Caco-2 (cell line): Measurements from ENCODE around the gene AQP9. TPM values are rescaled to one million over a fixed set of nuclear protein-coding genes. Genes with fewer than 3 reads are reported as not detected.

Source experiments
- BruUV-seq: library from RNA; stranded (reverse); fragments of 400-500 nt; replicated peaks from 2 replicates; lab custom pipeline; 2021; lab: Mats Ljungman, UMichigan
- CTCF ChIA-PET: fragments of 300-600 bp; sonication (Branson Sonifier 250); formaldehyde crosslinking; loops from one replicate; lab custom pipeline; 2022; ENCODE audit warnings: antibody characterized with exemption; lab: Charles Lee
- POLR2A ChIA-PET: fragments of 300-600 bp; sonication (Branson Sonifier 250); formaldehyde crosslinking; loops from one replicate; lab custom pipeline; 2022; ENCODE audit warnings: antibody characterized with exemption; lab: Charles Lee
- DNase-seq, 2 experiments: peaks; one replicate each; pipeline versions ENCODE4 v3.0.0 to v3.0.0-alpha.2; 2020 to 2022
- H3K27me3 ChIP-seq: replicated peaks from 2 replicates; pipeline ENCODE4 v1.6.0; 2011; ENCODE audit warnings: low read length; ENCODE audit not compliant: control insufficient read depth, insufficient read depth
- H3K36me3 ChIP-seq: 2 replicates; pipeline ENCODE4 v1.5.1; 2011; ENCODE audit warnings: low read length; ENCODE audit not compliant: control insufficient read depth, insufficient read depth
- H3K4me1 ChIP-seq: fragments of 250-450 bp; sonication (Bioruptor Pico); 2 replicates; pipeline ENCODE4 v1.5.1; 2020; ENCODE audit warnings: mild to moderate bottlenecking
- H3K4me3 ChIP-seq: 2 replicates; pipeline ENCODE4 v1.5.1; 2011; ENCODE audit warnings: low read depth, mild to moderate bottlenecking, control low read depth, low read length
- H3K9me3 ChIP-seq: fragments of 250-450 bp; sonication (Bioruptor Pico); 2 replicates; pipeline ENCODE4 v1.5.1; 2020; ENCODE audit warnings: mild to moderate bottlenecking, moderate library complexity
- H3K27ac Mint-ChIP-seq: one replicate; pipeline ENCODE4 v1.8.0; 2022; ENCODE audit warnings: mixed read lengths; ENCODE audit not compliant: unreplicated experiment
- H3K27me3 Mint-ChIP-seq: one replicate; pipeline ENCODE4 v1.8.0; 2022; ENCODE audit warnings: mixed read lengths; ENCODE audit not compliant: insufficient read depth, unreplicated experiment
- H3K36me3 Mint-ChIP-seq: one replicate; pipeline ENCODE4 v1.8.0; 2022; ENCODE audit warnings: mild to moderate bottlenecking, mixed read lengths; ENCODE audit not compliant: insufficient read depth, unreplicated experiment
- H3K4me1 Mint-ChIP-seq: one replicate; pipeline ENCODE4 v1.8.0; 2022; ENCODE audit warnings: low read depth, mixed read lengths; ENCODE audit not compliant: unreplicated experiment
- H3K4me3 Mint-ChIP-seq: one replicate; pipeline ENCODE4 v1.8.0; 2022; ENCODE audit warnings: mild to moderate bottlenecking, moderate library complexity, mixed read lengths; ENCODE audit not compliant: unreplicated experiment
- H3K9me3 Mint-ChIP-seq: one replicate; pipeline ENCODE4 v1.8.0; 2022; ENCODE audit warnings: mixed read lengths; ENCODE audit not compliant: unreplicated experiment
- CTCF ChIP-seq, 2 experiments: fragments of 200-600 bp in 1 of 2; IDR thresholded peaks; 1 replicate in 1 of 2; 2 replicates in 1 of 2; pipeline versions ENCODE4 v1.5.1 to v1.8.0; 2011 to 2022; ENCODE audit warnings: antibody characterized with exemption in 1 of 2, control low read depth in 1 of 2, inconsistent platforms in 1 of 2, low read depth in 1 of 2, low read length in 1 of 2, mild to moderate bottlenecking in 1 of 2, moderate library complexity in 1 of 2; ENCODE audit not compliant: insufficient read depth in 1 of 2, severe bottlenecking in 1 of 2, unreplicated experiment in 1 of 2
- intact Hi-C: fragments of 100-400 bp; cut with micrococcal nuclease; formaldehyde crosslinking; loops from one replicate; pipeline ENCODE4 v1.10.0; 2022; ENCODE audit not compliant: unreplicated experiment
- total RNA-seq: library from RNA; stranded (reverse); gene quantifications from 2 replicates; pipeline ENCODE4 v1.2.3, GENCODE V29; 2022

Gene AQP9
- total RNA-seq, 1 experiment from 2014 or later, result not detected

- no peak for DNase-seq
- H3K27me3 ChIP-seq, result no peaks in the 10 kb centered on the region; the same call in 1 of the 2 replicates
- intact Hi-C loops, result no loop called here
- no TSS peak for BruUV-seq
- Mint-ChIP-seq H3K27me3 (peaks cover 6% of the 10 kb centered on the region), H3K4me1 (no peaks in the 10 kb centered on the region), H3K9me3 (no peaks in the 10 kb centered on the region), H3K27ac (no peak overlapping the region), H3K4me3 (no peak overlapping the region), H3K36me3 (no peaks in the 10 kb centered on the region)
- no peak for TF ChIP-seq CTCF (IDR thresholded peaks at IDR 0.05; ENCODE audit: insufficient read depth in 1 of 2, low read depth in 1 of 2, low read length in 1 of 2, severe bottlenecking in 1 of 2, unreplicated experiment in 1 of 2)
- ChIA-PET CTCF (no interaction called here), POLR2A (no interaction called here)
- no peaks in the 10 kb centered on the region for H3K36me3 ChIP-seq
- H3K9me3 ChIP-seq, result no peaks in the 10 kb centered on the region
- no peak overlapping the region for H3K4me3 ChIP-seq
- no peaks in the 10 kb centered on the region for H3K4me1 ChIP-seq
Observed at GRCh38 chr15:58148633-58149445, 10.7 kb downstream of the AQP9 start.

DNA sequence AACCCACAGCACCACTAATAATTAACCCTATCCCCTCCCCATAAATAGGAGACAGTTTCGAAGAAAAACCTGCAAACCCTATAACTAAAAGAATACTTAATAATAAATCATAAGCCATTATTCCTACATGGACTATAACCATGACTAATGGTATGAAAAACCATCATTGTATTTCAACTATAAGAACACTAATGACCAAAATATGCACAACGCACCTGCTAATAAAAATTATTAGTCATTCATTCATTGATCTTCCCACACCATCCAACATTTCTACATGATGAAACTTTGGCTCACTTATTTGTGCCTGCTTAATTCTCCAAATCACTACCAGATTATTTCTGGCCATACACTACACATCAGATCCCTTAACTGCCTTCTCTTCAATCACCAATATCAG is 16.6 kb downstream of the AQP9 start:
- no peaks in the 10 kb centered on the region for H3K9me3 ChIP-seq
- Mint-ChIP-seq H3K27ac (no peak overlapping the region), H3K27me3 (peaks cover 7% of the 10 kb centered on the region), H3K4me1 (no peaks in the 10 kb centered on the region), H3K36me3 (no peaks in the 10 kb centered on the region), H3K4me3 (no peak overlapping the region), H3K9me3 (no peaks in the 10 kb centered on the region)
- H3K4me1 ChIP-seq, result no peaks in the 10 kb centered on the region
- H3K27me3 ChIP-seq, result no peaks in the 10 kb centered on the region; the same call in none of the 2 replicates
- ChIA-PET CTCF (no interaction called here), POLR2A (no interaction called here)
- intact Hi-C loops, result no loop called here
- no peak for TF ChIP-seq CTCF (IDR thresholded peaks at IDR 0.05; ENCODE audit: insufficient read depth in 1 of 2, low read depth in 1 of 2, low read length in 1 of 2, severe bottlenecking in 1 of 2, unreplicated experiment in 1 of 2)
- H3K4me3 ChIP-seq, result no peak overlapping the region
- no peak for DNase-seq
- no TSS peak for BruUV-seq
- H3K36me3 ChIP-seq, result no peaks in the 10 kb centered on the region

- no peak for TF ChIP-seq CTCF (IDR thresholded peaks at IDR 0.05; ENCODE audit: insufficient read depth in 1 of 2, low read depth in 1 of 2, low read length in 1 of 2, severe bottlenecking in 1 of 2, unreplicated experiment in 1 of 2)
- BruUV-seq, result no TSS peak
- no peaks in the 10 kb centered on the region for H3K36me3 Mint-ChIP-seq
Observed at GRCh38 chr15:58159827-58160386, 21.7 kb downstream of the AQP9 start.

More at GRCh38 chr15:58159827-58160386, 21.7 kb downstream of the AQP9 start:
- Histone ChIP-seq H3K4me1 (no peaks in the 10 kb centered on the region), H3K36me3 (no peaks in the 10 kb centered on the region), H3K27me3 (no peaks in the 10 kb centered on the region; the same call in 1 of the 2 replicates), H3K9me3 (no peaks in the 10 kb centered on the region), H3K4me3 (no peak overlapping the region)
- POLR2A ChIA-PET, result no interaction called here
- no peaks in the 10 kb centered on the region for H3K4me1 Mint-ChIP-seq
- H3K4me3 Mint-ChIP-seq, result no peak overlapping the region
- CTCF ChIA-PET, result no interaction called here
- intact Hi-C loops, result no loop called here
- no peaks in the 10 kb centered on the region for H3K9me3 Mint-ChIP-seq
- H3K27ac Mint-ChIP-seq, result no peak overlapping the region
- no peak for DNase-seq
- H3K27me3 Mint-ChIP-seq, result peaks cover 26% of the 10 kb centered on the region
